ENCODE results near the gene CNGB1. TPM values are rescaled to one million over a fixed set of nuclear protein-coding genes. Genes with fewer than 3 reads are reported as not detected.
"Not testable (repeated sequence)": the region's sequence is repeated elsewhere in the genome, so short reads cannot be mapped to it uniquely, and the experiment has no call there.

Gene CNGB1
- 0.02 TPM for polyA plus RNA-seq (ENCODE audit: insufficient read length)
- long read RNA-seq, donor 1 = 0 reads
- long read RNA-seq, donor 2, partial matches to known transcripts = 0 of 7 reads
- long read RNA-seq, donor 2, other reads (novel, unspliced or antisense) = 7 of 7 reads
- long read RNA-seq, donor 3 = 0 reads
- long read RNA-seq, donor 4 = 0 reads
- long read RNA-seq, donor 5 = 0 reads
- long read RNA-seq, donor 6, partial matches to known transcripts = 0 of 5 reads
- long read RNA-seq, donor 6, other reads (novel, unspliced or antisense) = 5 of 5 reads
- long read RNA-seq, donor 7, partial matches to known transcripts = 49 of 49 reads
- long read RNA-seq, donor 7, other reads (novel, unspliced or antisense) = 0 of 49 reads
- long read RNA-seq, donor 8 = 0 reads

GRCh38 chr16:57970970-57971369, at the start of gene CNGB1:
Gene CNGB1, minus strand, starts transcription at chr16:57971128. Its CDS starts 3,842 bp downstream, at chr16:57967286.
- no peak for DNase-seq

DNA sequence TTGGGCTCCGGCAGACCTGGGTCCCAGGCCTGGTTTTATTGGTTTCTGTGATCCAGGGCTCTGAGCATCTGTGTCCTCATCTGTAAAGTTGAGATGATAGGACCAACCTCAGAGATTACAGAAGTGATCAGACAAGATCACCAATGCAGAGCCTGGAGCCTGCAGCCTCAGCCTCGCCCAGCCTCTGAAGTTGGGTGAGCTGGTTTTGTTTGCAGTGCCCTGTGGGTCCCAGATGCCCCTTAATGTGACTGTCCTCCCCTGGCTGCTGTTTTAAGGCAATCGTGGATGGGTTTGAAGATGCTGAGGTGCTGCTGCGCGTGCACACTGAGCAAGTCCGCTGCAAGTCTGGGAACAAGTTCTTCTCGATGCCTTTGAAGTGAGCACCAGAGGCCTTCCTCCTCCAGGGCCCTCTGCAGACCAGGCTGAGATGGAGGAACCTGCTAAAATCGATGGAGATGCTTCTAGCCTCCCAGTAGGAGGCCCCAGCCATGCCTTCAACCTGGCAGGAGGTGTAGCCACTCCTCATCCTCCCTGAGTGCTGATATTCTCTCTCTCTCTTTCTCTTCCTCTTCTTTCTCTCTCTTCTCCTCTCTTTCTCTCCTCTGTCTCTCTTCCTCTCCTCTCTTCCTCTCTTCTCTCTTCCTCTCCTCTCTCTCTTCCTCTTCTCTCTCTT, 49.1 kb upstream of the CNGB1 start:
- no peak for DNase-seq

- no peak for DNase-seq
These were observed 47.9 kb upstream of the CNGB1 start for GRCh38 chr16:58018803-58019202.

GRCh38 chr16:58016840-58017446, 46.0 kb upstream of the CNGB1 start:
- DNase-seq = no peak

DNA sequence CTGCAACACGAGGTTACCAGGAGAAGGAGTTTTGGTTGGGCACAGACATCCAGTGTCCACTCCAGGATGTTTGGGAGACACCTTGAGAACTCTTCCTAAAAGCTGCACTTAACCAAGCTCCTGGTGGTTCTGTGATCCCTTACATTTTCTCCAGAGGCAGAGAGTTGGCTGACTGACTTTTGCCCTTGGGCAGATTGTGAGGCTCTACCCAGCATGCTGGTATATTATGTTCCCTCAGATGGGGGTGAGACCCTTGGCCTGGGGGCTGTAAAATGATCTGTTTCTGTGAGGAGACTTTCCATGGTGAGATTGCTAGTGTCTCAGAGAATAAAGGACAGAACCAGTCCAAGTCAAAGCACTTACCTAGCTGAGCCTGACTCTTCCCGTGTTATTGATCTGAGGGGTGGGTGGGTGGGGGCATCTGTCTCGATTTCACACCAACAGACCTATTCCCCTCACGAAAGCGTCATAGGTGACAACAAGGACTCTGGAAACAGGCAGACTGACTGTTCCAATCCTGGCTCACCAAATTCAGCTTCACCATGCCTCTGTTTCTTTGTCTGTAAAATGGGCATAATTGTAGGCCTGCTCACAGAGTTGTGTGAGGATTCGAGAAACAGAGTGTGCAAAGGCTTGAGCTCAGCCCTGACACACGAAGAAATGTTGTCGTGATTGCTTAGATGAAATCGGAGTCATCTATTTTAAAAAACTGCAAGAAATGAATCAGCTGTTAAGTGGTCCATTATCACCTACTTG, 42.5 kb upstream of the CNGB1 start:
- no peak for DNase-seq

DNA sequence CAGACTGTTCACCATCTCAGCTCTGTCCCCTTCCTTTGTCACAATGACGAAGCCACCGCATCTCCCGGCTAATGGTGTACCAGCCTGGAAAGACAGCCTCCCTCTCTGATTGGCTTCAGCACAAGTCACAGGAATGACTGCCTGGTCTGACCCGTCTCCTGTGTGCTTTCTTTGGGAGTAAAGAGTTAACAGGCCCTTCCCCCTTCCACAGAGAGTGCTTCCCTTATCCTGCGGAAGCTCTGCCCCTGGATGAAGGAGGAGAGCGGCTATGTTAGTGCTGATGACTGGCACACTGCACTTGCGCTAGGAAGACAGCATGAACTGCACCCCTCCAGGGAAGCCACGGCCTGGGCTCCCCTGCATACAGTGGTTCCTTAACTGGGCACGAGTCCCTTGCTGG, 41.6 kb upstream of the CNGB1 start:
- DNase-seq = no peak

GRCh38 chr16:58011652-58012051, 40.7 kb upstream of the CNGB1 start:
- no peak for DNase-seq

GRCh38 chr16:58010886-58011285, 40.0 kb upstream of the CNGB1 start:
- DNase-seq = no peak

- no peak for DNase-seq
These were observed 39.0 kb upstream of the CNGB1 start for GRCh38 chr16:58009856-58010416.

DNA sequence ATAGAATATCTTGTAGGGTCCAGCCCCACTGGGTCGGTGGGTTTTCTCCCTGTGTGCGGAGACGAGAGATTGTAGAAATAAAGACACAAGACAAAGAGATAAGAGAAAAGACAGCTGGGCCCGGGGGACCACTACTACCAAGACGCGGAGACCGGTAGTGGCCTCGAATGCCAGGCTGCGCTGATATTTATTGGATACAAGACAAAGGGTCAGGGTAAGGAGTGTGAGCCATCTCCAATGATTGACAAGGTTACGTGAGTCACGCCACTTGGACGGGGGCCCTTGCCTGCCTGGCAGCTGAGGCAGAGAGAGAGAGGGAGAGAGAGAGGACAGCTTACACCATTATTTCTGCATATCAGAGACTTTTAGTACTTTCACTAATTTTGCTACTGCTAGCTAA, 33.8 kb upstream of the CNGB1 start:
- not testable (repeated sequence) for DNase-seq

GRCh38 chr16:58002936-58003335, 32.0 kb upstream of the CNGB1 start:
- no peak for DNase-seq

- no peak for DNase-seq
These were observed 31.5 kb upstream of the CNGB1 start for GRCh38 chr16:58002416-58002800.

DNA sequence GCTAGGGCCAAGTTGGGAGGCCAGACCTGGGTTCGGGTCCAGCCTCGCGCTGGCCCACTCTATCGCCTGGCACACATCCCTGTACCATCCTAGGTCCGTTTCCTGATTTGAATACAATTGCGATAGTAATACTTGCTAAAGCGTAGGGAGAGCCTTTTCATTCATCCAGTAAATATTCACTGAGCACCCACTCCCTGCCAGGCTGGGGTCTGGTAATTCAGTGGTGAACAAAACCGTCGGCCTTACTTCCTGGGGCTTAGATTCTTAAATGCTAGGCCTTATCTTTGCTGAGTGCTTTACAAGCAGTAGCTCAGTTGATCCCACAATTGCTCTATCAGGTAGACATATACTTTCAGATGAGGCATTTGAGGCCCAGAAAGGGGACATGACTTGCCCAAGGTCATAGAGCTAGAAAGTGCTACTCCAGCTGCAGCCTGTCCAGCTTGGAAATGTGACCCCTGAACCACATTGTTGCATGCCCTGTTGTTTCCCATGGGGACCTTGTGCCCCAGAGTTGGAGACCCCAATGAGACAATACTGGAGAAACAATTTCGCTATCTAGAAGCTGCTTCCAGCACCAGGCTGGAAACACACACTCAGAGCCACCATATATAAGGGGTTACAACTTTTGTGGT, 31.0 kb upstream of the CNGB1 start:
- no peak for DNase-seq

GRCh38 chr16:58000706-58001676, 30.1 kb upstream of the CNGB1 start, which contains the start of gene USB1:
Gene USB1, plus strand, starts transcription at chr16:58001407. Its CDS starts 77 bp downstream, at chr16:58001484.
- DNase-seq = peak; percentile 85

GRCh38 chr16:57999971-58000705, 29.2 kb upstream of the CNGB1 start, which contains the start of gene ZNF319:
Gene ZNF319, minus strand, starts transcription at chr16:58000672. Its CDS starts 2,407 bp downstream, at chr16:57998265.
- no peak for DNase-seq

GRCh38 chr16:57999366-57999970, 28.5 kb upstream of the CNGB1 start:
- DNase-seq = no peak

- DNase-seq = no peak
These were observed 28.1 kb upstream of the CNGB1 start for GRCh38 chr16:57998992-57999365.

GRCh38 chr16:57998486-57998885, 27.6 kb upstream of the CNGB1 start:
- no peak for DNase-seq

All from left kidney (tissue), 8 donors.